NAMALWA (cell line): ENCODE data around the gene TGFBR2.

Experiments used
- DNase-seq: peaks from one replicate; pipeline ENCODE4 v3.0.0-alpha.2; 2015; ENCODE audit warnings: low spot score

The TGFBR2 gene

GRCh38 chr3:30719536-30719935, 113.1 kb downstream of the TGFBR2 start:
- DNase-seq = no peak

DNA sequence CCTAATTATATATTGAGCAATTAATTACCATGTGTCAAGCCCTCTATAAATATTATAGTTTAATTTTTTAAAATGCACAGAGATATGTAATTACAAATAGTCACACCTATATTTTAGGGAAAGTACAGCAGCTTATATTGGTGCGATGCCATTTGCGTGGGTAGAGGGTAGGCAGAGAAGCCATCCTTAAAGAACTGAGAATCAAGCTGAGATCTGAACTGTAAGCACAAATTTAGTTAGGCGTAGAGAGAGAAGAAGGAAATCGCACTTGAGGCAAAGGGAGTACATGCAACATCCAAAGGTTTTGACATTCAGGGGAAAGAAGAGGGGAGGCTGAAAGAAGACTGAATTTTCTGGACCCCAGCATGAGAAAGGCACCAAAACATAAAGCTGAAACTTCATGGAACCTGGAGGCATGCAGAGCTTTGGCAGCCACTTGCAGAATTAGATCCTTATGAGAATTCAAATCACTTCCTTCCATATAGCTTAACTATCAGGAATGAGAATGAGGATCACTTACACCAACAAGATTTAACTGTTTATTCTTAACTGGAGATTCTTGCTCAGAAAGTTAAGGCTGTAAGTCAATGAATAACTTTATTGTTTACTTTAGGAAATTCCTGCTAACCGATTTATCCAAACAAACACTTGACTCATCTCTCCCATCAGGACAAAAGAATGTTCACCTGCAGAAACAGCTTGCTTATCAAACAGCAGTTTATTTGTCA, 114.3 kb downstream of the TGFBR2 start:
- DNase-seq = no peak

DNA sequence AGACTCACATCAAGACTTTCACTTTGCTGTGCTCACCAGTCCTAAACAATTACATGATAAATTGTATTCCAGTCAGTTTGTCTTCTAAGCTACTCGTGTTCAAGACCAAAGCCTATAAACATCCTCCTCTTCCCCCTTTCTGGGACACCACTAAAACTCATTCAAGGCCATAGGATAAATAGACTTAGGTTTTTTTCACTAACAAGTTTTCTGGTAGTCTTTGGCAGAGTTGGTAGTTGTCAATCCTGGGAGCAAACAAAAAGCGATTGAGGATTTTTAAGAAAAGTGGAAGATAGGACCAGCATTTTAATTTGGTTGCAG, 114.9 kb downstream of the TGFBR2 start:
- no peak for DNase-seq

GRCh38 chr3:30723211-30723610, 116.8 kb downstream of the TGFBR2 start:
- DNase-seq = no peak

GRCh38 chr3:30724863-30725262, 118.5 kb downstream of the TGFBR2 start:
- no peak for DNase-seq

DNA sequence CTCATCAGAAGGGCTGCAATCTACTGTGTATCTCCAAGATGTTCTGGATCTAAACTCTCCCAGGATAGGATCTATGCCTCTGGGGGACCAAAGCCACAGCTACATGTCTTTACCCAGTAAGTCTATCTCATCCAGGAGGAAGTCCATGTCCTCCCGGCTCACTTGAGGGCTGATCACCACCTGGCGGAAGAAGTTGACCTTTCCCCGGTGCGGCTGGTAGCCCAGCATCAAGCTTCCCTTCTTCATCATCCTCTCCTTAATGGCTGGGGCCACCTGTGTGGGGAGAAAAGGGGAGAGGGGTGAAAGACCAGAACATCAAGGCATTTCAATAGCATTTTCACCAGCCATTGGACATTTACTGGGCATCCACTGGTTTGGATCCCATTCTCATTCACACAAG, 121.7 kb downstream of the TGFBR2 start:
- no peak for DNase-seq

GRCh38 chr3:30729512-30729911, 123.1 kb downstream of the TGFBR2 start:
- DNase-seq = no peak

DNA sequence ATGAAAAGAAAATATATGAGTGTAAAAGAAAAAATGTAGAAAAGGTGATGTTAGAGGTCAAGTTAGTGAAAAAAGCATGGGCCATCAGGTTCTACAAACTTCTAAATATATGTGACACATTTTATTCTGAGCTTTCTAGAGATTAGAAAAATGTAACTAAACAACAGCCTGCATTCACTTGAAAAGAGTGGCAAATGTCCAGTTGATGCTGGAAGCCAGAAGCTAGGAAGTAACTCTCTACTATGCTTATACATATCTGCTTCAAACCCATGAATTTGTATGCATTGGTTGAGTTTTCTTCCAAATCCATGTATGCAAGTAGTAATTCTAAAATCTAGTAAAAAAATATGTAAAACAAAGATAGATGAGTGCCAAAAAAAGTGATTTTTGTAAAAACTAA, 123.5 kb downstream of the TGFBR2 start:
- DNase-seq = no peak

DNA sequence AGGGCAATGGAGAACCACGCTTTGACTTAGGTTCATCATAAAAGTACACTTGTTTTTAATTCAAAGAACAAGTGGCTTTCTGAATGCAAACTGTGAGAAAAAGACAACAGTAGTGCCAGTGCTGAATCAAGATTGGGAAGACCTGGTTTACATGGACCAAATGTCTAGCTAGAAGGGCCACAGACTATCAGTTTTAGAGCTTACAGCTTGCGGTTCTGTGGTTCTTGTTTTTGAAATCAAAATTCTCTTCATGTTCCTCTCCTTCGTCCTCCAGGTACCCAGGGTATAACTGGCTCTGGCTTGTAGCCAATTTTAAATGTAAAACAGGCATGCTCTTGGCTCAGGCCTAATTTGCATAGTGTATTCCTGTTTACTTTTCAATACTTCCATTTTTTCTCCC, 124.6 kb downstream of the TGFBR2 start:
- peak; percentile 11 for DNase-seq

DNA sequence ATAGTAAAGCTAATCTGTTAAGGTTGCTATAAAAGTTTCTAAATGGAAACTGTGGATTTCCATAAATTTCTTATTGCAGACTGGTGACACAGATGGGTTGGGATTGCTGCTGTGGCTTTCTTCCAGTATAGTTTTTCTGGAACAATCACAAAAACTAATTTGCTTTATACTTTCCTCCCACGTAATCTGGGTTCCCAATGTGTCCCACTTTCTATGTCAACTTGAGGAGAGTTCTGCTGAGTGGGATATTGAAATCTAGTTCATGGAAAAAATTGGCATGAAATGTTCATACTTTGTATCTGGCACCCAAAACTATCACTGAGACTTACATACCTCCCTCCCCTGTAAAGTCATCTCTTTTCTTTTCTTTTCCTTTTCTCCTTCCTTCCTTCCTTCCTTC, 126.8 kb downstream of the TGFBR2 start:
- no peak for DNase-seq

- DNase-seq = no peak
Observed at GRCh38 chr3:30733696-30734095, 127.3 kb downstream of the TGFBR2 start.

GRCh38 chr3:30737743-30738499, 131.5 kb downstream of the TGFBR2 start:
- no peak for DNase-seq

- DNase-seq = no peak
Observed at GRCh38 chr3:30738605-30739004, 132.2 kb downstream of the TGFBR2 start.

DNA sequence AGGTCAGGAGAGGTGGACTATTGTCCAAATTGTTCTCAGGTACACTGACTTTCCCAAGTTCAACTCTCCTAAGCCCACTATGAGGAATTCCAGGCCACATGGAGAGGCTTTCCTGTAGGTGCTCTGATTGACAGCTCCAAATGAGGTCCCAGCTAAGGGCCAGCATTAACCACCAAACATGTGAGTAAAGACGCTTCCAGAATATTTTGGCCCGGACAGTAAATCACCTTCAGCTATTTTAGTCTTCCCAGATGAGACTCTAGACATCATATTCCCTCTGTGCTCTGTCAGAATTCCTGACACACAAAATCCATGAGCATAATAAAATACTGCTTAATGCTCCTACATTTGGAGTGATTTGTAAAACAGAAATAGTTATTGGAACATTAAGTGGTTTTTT, 135.5 kb downstream of the TGFBR2 start:
- DNase-seq = no peak

GRCh38 chr3:30742796-30743619, 136.6 kb downstream of the TGFBR2 start:
- DNase-seq = no peak
